Measurements from ENCODE around the gene C10orf90.

DNA sequence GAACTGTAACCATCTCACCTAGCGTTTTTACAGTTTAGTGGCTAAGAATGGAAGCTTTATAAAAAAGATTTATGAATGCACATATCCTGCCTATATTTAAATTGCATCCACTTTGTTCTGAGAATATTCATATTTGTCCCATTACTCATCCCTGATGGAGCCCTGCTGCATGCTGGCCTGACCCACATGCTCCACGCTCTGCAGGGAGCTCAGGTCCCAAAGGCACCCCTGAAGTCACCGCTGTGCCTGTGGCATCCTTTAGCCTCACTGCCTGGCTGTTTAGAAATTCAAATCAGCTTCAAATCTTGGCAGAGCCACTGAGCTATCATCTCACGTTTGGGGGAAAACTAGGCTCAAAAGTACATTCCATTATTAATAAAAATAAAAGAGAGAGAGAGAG lies 24.4 kb downstream of the C10orf90 start:
- TF ChIP-seq, protein P1, sequence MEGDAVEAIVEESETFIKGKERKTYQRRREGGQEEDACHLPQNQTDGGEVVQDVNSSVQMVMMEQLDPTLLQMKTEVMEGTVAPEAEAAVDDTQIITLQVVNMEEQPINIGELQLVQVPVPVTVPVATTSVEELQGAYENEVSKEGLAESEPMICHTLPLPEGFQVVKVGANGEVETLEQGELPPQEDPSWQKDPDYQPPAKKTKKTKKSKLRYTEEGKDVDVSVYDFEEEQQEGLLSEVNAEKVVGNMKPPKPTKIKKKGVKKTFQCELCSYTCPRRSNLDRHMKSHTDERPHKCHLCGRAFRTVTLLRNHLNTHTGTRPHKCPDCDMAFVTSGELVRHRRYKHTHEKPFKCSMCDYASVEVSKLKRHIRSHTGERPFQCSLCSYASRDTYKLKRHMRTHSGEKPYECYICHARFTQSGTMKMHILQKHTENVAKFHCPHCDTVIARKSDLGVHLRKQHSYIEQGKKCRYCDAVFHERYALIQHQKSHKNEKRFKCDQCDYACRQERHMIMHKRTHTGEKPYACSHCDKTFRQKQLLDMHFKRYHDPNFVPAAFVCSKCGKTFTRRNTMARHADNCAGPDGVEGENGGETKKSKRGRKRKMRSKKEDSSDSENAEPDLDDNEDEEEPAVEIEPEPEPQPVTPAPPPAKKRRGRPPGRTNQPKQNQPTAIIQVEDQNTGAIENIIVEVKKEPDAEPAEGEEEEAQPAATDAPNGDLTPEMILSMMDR (IDR thresholded peaks at IDR 0.05), result no peak
- TF ChIP-seq POLR2A (IDR thresholded peaks at IDR 0.05) (no peak), POLR2AphosphoS5 (IDR thresholded peaks at IDR 0.05) (no peak)
